HG03135 (cell line): Measurements from ENCODE around the gene RNU2-63P.
"Not testable (repeated sequence)": the region's sequence is repeated elsewhere in the genome, so short reads cannot be mapped to it uniquely, and the experiment has no call there.

Source experiments
- ATAC-seq: cut with Tn5 transposase; IDR thresholded peaks from one replicate; pipeline ENCODE4 v1.9.1; 2021; ENCODE audit warnings: mild to moderate bottlenecking, moderate library complexity; ENCODE audit not compliant: unreplicated experiment

Gene RNU2-63P

DNA sequence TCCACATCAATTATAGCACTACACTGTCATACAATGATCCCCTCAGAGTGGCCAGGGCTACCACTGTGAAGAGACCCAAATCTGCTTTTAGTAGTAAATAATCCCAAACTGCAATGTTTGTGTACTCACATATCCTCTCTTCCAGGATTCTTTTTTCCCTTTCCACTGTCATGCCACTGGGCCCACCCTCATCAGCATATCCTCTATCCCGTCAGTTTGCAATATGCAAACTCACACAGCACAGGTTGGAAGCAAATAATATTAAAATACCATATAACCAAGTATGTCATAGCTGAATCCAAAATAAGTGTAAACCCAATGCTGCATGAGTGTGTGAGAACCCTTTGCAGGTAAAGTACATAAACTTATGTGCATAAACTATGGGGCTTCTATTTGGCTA lies 28.9 kb downstream of the RNU2-63P start:
- ATAC-seq, result not testable (repeated sequence)

DNA sequence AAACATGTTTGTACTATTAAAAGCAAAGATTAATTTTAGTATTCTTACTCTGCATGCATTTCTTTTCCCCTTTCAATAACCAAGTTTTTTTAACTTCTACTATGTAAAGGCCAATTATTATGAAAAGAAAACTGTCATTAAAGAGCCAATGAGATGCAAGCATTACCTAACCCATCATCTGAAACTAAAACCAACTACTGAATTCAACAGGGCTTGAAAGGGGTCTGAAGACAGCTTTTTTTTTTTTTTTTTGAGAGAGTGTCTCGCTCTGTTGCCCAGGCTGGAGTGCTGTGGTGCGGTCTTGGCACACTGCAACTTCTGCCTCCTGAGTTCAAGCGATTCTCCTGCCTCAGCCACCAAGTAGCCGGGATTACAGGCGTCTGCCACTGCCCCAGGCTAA lies 30.4 kb downstream of the RNU2-63P start:
- ATAC-seq, result not testable (repeated sequence)

DNA sequence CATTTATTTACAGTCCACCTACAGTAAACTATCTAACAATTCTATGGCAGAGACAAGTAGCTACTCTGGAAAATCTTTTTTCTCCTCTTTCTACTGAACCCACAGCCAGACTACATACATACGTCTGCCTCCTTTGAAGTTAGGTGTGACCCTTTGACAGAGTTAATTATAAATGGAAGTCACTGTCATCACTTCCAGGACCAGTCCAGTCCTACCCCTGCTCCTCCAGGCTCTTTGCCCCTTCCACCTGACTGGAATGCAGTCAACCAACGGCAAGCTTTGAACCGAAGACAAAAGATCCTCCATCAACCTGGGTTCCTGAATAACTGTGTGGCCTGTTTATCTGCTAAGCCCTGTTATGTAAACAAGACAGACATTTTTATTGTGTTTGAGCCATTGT lies 35.2 kb downstream of the RNU2-63P start:
- not testable (repeated sequence) for ATAC-seq

DNA sequence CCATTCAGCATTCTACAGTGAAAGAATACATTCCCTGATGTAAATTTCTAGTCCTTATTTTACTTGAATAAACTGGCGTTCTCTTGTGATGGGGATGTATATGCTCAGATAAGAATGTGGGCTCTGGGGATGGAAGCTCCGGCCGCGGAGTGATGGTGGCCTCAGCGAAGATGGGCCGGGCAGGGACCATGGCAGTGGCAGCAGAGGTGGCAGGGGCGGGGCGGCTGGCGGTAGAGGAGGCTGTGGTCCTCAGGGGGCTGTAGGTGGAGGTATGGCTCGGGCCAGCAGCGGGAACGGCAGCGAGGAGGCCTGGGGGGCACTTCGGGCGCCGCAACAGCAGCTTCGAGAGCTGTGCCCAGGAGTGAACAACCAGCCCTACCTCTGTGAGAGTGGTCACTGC lies 44.0 kb downstream of the RNU2-63P start:
- ATAC-seq, result not testable (repeated sequence)
